ENCODE measurements around the gene TBC1D24.
"Not testable (repeated sequence)": the region's sequence is repeated elsewhere in the genome, so short reads cannot be mapped to it uniquely, and the experiment has no call there.

Gene TBC1D24

DNA sequence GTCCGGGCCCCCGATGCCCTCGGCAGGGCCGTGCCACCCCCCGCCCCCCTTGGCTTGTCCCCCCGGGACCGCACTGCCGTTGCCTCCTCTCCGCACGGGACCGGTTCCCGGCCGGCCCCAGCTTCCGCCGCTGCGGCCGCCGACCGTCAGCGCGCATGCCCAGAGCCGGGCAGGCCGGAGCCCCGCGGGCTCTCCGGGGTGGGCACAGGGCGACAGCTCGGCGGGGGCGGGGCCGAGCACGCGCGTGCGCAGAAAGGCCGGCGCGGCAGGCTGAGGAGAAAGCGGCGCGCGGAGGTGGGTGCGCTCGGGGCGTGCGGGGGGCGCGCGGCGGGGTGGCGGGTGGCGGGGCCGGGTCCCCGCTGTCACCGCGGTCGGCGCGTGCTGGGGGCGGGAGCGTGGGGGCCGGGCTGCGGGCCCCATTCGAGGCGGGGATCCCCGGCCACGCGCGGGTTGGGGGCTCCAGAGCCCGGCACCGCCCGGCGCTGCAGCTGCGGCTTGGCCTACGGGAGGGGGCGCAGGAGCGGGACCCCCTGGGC, at the start of gene TBC1D24:
Gene TBC1D24, plus strand, starts transcription at position 251 of the 536 bp plus-strand sequence. CDS start 21,022 bp downstream, outside the sequence.
- peak; percentile 50 for DNase-seq (ENCODE audit: low read depth)

DNA sequence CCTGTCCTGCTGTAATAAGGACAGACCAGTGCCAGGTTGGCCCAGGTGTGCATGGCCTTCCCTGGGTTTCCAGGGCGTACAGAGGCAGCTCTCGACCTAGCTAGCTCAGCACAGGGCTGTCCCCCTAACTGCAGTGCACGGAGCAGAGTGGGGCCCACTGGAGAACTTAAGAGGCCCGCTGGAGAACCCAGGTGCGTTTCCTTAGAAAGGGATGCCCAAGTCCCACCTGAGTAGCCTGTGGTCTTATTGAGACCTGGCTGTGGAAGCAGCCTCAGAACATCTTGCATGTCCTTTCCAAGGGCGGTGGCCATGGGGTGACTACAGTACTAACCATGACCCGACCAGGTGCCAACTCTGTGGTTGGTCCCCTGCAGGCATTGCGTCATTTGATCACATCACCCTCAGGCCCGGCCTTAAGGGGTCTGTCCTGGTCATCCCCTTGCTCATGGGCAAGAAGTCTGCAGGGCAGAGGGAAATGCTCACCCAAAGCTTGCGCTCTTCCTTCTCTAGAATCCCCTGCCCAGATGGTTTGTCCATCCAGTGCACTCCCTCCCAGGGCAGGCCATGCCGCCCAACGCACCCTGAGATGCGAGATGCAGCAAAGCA, 49.0 kb upstream of the TBC1D24 start:
- no peak for DNase-seq (ENCODE audit: low read depth)

DNA sequence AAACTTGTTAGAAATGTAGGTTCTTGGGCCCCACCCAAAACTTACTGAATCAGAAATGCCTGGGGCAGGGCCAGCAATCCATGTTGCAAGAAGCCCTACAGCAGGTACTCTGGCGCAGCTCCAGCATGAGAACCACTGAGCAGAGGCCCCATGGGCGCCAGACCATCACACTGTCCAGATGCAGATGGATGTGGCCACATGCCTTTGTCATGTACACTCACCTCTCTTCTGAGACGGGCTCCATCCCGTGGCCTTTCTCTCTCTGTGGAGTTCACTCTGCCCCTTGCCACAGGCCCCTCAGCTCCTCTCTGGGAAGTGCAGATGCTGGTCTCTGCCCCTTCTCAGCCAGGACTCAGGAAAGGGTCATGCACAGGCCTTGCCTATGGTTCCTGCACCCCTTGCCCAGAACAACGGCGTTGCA, 48.0 kb upstream of the TBC1D24 start:
- DNase-seq (ENCODE audit: low read depth): no peak

DNA sequence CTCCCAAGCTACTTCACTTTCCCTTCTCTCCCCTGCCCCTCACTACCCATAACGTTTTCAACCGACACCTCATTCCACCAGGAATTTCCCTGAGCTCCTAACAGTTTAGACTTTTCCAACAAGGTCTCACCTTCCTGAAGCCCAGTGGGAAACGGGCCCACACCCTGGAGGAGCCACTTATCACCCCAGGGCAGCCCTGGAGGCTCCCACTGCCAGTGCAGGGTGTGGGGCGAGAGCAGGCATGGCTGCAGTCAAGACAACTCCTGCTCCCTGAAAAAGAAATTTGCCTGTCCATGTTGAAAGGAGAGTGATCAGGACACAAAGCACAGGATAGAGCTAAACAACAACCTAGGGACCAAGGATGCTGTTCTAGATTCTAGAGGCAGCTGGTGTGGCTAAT, 47.4 kb upstream of the TBC1D24 start:
- no peak for DNase-seq (ENCODE audit: low read depth)

DNA sequence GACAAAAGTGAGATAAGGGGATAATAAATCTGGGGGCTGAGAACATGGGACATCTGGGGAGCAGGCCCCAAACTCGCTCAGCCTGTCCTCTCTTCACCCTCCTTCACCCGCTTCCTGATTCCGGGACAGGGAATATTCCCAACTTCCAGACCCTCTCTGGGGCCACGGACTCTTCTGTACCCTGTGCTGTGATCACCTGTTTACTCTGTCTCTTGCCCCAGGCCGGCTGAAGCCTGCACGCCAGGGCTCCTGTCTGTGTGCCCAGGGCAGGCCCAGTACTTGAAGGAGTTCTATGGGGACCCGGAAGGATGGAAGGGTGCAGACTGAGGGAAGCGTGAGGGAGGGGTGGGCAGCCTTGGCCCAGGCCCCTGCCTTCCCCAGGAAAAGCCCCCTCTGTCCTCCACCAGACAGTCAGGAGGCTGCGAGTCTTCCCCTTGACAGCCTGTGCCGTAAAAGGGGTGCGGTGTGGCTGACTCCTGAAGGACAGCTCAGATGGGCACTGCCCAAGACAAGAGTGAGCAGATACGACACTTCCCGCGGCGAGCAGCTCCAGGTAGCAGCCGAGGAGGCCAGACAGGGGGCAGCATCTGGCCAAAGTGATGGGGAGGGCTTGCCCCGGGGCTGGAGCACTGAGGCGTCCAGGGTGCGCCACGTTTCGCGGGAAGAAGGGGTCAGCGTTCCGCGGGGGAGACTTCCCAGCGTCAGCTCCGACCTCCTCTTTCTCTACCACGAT, 46.7 kb upstream of the TBC1D24 start:
- no peak for DNase-seq (ENCODE audit: low read depth)

DNA sequence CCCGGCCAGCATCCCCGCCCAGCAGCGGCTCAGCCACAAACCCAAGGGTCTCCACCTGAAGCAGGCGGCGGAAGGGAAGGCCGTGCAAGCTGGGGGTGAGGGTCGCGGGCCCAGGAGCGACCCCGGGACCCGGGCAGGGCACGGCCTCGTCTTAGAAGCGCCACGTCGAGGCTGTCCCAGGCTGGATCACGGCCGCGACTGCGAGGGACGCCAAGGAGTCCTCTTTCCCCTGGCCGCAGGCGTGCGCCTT, 46.2 kb upstream of the TBC1D24 start:
- DNase-seq (ENCODE audit: low read depth): no peak

DNA sequence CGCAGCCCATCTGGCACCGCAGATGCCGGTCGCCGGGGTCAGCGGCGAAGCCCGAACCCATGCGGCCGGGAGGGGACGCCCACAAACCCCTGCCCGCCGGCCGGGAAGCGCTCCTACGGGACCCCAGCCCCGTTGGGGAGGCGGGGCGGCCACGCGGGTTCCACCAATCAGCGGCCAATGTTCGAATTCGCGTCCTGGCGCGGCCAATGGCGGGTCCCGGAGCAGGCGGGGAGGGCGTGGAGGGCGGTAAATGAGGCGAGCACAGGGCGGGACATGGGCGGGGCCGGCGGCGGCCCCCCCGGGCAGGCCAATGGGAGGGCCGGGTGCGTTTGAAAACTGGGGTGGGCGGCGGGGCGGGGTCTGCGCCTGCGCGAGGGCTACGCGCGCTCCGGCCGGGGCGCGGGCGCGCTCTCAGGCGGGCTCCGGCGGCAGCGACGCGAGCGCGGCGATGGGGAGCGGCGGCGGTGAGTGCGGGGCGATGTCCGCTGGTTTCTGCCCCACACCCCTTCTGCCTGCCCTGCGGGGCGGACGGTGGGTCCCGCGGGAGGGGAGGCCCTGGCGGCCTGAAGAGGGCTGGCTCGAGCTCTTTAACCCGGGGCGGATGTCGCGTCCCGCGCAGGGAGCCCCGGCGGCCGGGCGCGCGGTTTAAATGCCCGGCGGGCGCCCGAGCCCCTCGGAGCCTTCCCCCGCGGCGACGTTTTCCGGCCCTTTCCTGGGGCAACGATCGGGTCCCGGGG, 45.7 kb upstream of the TBC1D24 start, which contains the start of gene CCNF:
Gene CCNF, plus strand, starts transcription at position 414 of the 737 bp plus-strand sequence. Its CDS starts 35 bp downstream, at position 449.
- DNase-seq (ENCODE audit: low read depth): peak; percentile 96

DNA sequence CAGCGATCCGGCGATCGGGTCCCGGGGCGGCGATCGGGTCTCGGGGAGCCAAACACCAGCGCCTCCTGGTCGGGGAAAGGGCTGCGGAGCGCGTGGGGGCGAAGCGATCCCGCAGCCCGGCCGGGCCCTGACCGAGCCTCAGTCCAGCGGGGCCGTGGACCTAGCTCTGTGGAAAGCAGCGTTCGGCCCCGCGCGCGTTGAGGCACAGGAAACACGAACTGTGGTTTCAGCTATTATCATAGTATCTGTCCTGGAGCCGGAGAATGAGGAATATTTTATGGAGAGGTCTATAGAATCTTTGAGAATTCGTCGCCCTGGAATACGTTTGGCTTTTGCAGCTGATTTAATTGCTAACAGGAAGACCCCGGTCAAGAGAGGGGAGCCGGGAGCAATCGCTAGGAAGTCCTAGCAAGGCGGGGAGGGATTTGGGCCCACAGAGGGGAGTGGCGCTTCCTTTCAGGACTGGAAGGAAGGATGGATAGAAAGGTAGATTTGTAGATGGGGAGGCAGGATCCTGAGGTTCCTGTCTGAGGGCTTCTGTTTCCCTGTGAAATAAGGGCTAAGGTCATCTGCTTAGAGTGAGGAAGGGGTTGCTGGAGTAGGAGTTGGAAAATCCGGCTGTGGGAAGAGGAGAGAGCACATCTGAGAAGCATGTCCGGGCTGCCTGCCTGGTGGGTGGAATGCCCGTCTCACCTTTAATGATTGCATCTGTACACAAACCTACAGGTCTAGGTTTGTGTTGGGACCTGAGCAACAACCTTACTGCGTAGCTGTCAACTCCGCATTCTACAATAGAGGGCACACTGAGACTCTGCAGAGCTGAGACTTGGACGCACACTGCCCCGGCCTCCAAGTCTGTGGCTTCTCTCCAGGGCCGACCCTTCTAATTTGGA, 44.9 kb upstream of the TBC1D24 start:
- no peak for DNase-seq (ENCODE audit: low read depth)

DNA sequence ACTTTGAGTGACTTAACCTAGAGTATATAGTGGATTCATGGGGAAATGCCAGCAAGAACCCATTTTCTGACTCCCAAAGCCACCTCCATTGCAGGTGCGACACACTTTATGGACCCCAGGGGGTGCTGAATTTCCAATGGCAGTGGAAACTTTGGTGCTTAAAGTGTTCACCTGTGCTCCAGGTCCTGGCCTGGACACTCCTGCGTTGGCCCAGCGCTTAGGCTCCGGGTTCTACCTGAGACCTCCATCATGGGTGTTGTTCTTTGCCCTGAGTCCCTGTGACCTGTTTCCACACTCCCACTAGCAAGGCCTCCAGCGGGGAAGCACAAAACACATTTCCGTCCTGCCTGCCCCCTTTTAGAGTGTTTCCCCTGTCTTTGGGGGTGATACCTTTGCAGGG, 42.6 kb upstream of the TBC1D24 start:
- DNase-seq (ENCODE audit: low read depth): no peak

DNA sequence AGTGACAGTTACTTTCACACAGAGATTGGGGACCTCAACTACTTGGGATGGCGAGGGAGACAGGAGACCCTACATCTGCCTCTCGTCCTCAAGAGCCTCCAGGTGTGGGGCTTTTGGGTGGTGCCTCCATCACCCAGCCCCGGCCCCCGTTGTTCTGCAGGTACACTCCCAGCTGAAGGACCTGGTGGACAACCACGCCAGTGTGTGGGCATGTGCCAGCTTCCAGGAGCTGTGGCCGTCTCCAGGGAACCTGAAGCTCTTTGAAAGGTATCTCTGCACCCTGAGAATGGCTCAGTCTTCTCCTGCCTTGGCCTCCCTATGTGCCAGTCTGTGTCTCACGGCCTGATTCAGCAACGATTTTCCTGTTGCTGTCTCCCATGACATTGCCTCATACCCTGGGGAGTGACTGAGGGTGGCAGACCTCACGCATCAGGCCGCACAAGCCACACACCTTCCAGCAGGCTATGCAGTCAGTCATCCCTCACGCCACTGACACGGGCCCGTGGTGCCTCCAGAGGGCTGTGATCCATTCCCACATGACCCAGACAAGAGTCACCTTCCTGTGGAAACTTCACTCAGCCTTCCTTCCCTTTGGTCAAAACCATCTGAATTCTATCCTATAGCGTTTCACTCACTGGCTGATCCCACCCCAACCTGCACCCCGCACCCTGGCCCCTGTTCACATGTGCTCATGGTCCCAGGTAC, 42.0 kb upstream of the TBC1D24 start:
- no peak for DNase-seq (ENCODE audit: low read depth)

DNA sequence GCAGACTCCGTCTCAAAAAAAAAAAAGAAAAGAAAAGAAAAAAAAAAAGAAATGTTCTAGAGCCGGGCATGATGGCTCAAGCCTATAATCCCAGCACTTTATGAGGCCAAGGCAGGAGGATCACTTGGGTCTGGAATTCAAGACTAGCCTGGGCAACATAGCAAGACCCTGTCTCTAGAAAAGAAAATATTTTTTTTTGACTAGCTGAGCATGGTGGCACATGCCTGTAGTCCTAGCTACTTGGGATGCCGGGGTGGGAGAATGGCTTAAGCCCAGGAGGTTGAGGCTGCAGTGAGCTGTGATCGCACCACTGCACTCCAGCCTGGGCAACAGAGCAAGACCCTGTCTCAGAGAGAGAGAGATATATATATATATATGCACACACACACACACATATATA, 39.7 kb upstream of the TBC1D24 start:
- DNase-seq (ENCODE audit: low read depth): not testable (repeated sequence)

DNA sequence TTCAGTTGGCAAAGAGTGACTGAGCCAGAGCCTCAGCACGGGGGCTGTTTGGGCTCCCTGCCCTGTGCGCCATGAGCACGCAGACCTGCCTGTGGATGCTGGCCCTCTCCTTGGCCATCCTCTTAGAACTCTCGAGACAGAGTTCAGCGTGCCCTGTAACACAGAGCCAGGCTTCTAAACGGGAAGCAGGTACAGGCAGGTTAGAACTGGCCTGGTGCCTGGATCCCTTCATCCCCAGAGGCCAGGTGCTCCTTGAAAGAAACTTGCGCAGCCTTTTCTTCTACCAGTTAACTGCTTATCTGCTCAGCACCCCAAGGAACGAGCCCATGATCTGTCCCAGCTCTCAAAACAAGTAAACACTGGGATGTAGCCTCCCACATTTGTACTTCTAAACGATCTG, 38.8 kb upstream of the TBC1D24 start:
- DNase-seq (ENCODE audit: low read depth): no peak

DNA sequence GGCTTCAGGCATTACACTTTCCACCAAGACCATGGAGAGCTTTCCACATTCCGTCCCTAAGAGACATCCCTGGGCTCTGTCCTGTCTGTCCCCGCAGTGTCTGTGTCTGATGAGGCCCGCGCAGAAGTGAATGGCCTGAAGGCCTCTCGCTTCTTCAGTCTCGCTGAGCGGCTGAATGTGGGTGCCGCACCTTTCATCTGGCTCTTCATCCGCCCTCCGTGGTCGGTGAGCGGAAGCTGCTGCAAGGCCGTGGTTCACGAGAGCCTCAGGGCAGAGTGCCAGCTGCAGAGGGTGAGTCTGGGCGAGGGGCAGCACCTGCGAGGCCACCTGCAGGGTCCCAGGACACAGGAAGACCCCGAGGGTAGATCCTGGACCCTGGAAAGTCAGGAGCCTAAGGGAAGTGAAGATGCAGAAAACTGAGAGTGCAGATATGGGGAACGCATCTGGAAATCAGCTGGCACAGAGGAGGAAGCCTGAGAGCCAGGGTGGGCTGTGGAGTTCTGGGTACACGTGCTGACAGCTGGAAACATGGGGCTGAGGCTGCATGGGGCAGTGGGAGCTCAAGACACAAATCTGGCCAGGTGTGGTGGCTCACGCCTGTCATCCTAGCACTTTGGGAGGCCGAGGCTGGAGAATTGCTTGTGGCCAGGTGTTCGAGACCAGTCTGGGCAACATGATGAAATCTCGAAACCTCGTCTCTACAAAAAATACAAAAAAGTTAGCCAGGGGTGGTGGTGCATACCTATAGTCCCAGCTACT, 37.7 kb upstream of the TBC1D24 start:
- DNase-seq (ENCODE audit: low read depth): no peak

DNA sequence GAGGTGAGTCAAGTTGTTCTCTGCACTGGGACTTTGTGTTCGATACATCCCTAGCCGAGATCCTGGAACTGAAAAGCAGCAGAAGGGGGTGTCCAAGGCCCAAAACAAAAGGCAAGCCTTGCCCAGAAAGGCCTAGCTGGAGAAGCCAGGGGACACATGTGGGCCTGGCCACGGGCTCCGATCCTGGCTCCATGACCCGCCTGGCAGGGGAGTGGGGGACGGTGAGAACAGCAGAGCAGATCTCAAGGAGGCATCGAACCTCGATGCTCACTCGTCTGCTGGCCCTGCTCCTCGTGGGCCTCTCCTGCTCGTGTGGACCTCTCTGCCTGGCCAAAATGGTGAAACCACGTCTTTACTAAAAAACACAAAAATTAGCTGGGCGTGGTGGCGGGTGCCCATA, 36.8 kb upstream of the TBC1D24 start:
- no peak for DNase-seq (ENCODE audit: low read depth)

DNA sequence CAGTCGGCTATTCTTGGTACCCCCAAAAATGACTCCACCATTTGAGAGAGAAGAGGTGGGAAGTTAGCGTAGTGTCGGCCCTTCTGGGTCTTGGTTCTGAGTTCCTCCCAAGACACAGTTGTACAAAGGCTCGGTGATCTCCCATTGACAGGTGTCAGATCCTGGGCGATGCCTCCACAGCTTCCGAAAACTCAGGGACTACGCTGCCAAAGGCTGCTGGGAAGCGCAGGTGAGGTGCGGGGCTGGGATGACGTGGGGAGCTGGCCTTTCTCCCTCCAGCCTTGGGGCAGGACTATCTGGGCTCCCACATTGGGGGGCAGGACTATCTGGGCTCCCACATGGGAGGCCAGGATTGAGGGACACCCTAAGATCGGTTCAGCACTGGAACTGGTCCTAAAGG, 35.3 kb upstream of the TBC1D24 start:
- DNase-seq (ENCODE audit: low read depth): no peak

DNA sequence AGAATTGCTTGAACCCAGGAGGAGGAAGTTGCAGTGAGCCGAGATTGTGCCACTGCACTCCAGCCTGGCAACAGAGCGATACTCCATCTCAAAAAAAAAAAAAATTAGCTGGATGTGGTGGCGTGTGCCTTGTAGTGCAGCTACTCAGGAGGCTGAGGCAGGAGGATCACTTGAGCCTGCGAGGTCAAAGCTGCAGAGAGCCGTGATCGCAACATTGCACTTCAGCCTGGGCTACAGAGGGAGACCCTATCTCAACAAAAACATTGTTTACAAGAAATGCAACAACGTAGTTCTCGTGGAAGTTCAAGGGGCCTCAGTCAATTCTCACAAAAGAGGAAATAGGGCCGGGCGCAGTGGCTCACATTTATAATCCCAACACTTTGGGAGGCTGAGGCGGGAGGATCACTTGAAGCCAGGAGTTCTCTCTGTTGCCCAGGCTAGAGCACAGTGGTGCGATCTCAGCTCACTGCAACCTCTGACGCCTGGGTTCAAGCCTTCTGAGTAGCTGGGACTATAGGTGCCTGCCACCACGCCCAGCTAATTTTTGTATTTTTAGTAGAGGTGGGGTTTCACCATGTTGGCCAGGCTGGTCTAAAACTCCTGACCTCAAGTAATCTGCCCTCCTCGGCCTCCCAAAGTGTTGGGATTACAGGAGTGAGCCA, 33.7 kb upstream of the TBC1D24 start:
- DNase-seq (ENCODE audit: low read depth): not testable (repeated sequence)

DNA sequence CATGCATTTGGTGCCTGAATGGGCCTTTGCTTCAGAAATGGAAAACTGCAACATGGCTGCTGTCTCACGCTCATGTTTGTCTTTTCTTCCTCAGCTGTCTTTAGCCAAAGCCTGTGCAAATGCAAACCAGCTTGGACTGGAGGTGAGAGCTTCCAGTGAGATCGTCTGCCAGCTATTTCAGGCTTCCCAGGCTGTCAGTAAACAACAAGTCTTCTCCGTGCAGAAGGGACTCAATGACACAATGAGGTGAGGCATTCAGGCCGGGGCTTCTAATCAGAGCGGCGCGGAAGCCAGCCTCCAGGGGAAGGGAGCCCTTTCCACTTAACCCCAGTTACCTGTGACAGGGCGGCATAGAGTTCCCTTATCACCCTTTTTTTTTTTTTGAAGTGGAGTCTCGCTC, 31.4 kb upstream of the TBC1D24 start:
- DNase-seq (ENCODE audit: low read depth): no peak

DNA sequence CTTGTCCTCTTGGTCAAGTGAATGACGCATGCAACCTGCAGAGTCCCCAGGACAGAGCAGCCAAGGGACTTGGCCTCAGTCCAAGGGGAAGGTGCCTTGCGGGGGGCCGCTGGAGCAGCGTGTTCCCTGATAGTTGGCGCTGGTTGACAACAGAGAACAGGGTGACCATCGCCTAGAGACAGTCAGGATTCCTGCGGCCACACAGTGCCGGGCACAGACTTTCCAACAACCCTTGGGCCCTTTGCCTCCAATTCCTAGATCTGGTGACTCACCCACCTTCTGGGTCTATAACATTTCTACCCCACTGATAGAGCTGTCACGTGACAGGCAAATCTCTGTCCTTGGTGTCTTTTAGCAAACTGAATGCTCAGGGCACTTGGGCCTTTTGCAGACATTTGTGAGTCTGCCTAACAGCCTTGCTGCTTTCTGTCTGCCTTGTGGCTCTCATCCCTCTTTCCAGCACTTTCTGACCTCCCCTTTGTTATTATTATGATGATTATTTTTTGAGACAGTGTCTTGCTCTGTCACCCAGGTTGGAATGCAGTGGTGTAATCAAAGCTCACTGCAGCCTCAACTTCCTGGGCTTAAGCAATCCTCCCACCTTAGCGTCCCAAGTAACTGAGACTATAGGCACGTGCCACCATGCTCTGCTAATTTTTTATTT, 26.9 kb upstream of the TBC1D24 start:
- DNase-seq (ENCODE audit: low read depth): no peak

DNA sequence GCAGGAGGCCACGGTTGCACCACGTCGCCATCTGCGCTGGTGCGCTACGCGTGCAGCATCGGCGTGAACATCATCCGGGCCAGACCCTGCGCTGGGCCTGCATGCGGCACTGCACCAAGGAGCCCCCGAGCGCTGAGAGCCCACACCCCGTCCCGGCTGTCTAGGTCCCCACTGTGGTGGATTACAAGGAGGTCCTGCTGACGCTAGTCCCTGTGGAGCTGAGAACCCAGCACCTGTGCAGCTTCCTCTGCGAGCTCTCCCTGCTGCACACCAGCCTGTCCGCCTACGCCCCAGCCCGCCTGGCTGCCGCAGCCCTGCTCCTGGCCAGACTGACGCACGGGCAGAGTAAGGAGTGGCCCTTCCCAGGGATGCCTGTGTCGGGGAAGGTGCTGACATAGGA, 25.8 kb upstream of the TBC1D24 start:
- no peak for DNase-seq (ENCODE audit: low read depth)

DNA sequence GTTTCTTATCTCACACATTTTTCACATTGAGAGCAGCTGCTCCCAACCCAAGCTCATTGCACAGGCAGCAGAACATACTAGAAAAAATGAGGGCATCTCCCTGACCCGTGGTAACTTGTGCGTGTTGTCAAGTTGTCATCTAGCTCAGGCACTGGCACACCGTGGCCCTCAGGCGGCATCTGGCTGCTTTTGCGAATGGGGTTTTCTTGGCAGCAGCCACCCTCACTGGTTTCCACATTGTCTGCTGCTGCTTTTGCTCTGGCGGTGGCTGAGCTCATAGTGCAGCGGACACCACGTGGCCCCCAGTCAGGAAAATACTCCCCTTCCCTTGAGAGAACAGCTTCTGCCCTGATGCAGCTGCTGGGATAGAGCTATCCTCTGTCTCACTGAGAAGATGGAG, 24.4 kb upstream of the TBC1D24 start:
- DNase-seq (ENCODE audit: low read depth): no peak

All from stimulated activated CD8-positive, alpha-beta memory T cell treated with anti-CD3 and anti-CD28 coated beads, Interleukin-15, amount 100 ng/mL, for 1 hour (primary cell).